Activated CD8-positive, alpha-beta memory T cell treated with anti-CD3 and anti-CD28 coated beads for 1 hour (primary cell): ENCODE data around the gene XXYLT1.
A peak's percentile ranks its signal among the peaks of the same experiment; 100 is the strongest.

Source experiments
- DNase-seq, 2 donors: peaks; one replicate each; pipeline ENCODE4 v3.0.0-alpha.2; 2020; ENCODE audit warnings: low read depth in 1 of 2; ENCODE audit errors: extremely low read depth in 1 of 2

Gene XXYLT1

DNA sequence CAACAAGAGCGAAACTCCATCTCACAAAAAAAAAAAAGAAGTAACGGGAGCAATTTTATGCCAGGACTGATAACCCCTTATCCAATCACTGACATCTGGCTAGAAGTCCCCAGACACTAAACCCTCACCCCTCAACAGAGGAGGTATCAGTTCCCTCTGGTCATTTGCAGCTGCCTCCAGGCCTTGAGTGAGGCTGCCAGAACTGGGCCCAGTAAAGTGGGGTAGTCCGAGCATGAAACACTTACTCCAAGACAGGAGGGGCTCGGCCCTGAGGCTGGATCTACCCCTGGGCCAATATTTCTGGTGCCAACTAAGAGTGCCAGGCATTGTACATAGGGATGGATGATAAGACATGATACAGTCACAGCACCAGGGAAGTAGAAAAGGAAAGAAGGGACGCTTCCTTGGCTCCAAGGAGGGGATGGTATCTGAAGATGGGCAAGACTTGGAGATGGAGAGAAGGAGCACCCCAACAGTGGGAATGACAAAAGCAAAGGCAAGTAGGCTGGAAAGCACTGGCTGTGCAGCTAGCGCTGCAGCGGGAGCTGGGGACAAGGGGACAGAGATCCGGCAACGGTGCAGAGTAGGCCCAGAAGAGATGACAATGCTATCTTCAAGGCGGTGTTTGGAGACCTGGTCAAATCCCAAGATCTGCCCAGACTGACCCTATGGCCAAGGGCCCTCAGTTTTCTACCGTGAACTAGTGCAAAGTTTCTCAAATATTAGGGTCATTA is 2.2 kb downstream of the XXYLT1 start:
- DNase-seq, result no peak

DNA sequence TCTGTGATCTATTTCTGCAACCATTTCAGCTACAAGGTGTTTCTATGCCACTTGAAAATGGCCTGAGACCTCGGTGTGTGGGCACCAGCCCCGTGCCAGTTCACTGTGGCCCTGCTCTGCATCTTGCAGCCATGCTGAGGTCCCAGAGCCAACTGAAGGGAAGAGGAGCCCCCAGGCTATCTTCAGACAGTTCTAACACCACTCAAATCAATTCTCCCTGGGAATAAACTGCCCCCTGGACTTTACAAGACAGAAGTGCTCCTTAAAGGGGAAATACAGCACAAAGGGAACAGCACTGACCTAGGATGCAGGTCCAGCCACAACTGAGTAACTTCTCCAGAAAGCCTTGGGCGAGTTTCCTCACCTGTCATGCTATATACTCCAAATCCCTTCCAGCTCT is 3.9 kb downstream of the XXYLT1 start:
- no peak for DNase-seq

- no peak for DNase-seq
Measured at GRCh38 chr3:195266428-195266827, 4.5 kb downstream of the XXYLT1 start.

GRCh38 chr3:195265363-195265976 is 5.5 kb downstream of the XXYLT1 start:
- no peak for DNase-seq

GRCh38 chr3:195263925-195264600 is 6.9 kb downstream of the XXYLT1 start:
- no peak for DNase-seq

GRCh38 chr3:195263193-195263924 is 7.6 kb downstream of the XXYLT1 start:
- no peak for DNase-seq

- DNase-seq, result no peak
Measured at GRCh38 chr3:195261925-195262324, 9.0 kb downstream of the XXYLT1 start.

DNA sequence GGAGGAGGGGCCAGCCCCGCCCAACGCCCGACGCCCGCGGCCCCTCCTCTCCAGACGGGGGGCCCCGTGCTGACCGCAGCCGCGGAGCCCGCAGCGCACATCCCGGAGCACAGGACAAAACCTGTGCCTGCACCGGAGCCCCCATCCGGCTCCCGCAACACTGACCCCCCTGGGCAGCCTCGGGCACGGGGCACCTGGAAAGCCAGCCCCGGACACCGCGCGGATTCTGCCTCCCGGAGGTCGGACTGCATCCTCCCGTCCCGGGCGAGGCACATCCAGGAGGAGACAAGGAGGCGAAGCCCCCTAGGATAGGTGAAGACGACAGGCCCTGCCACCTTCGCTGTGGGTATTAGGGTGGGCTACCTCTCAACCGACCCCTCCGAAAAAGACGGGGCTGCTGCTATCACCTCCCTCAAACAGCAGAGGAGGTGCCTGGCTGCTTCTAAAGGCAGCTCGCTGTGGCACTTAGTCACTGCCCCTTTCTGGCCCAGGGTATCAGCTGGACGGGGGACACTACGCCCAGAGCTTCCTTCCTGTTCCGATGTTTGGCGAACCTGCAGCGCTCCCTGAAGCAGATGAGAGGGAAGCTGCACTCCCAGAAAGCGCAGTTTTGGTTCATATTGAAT is 10.6 kb downstream of the XXYLT1 start:
- no peak for DNase-seq

DNA sequence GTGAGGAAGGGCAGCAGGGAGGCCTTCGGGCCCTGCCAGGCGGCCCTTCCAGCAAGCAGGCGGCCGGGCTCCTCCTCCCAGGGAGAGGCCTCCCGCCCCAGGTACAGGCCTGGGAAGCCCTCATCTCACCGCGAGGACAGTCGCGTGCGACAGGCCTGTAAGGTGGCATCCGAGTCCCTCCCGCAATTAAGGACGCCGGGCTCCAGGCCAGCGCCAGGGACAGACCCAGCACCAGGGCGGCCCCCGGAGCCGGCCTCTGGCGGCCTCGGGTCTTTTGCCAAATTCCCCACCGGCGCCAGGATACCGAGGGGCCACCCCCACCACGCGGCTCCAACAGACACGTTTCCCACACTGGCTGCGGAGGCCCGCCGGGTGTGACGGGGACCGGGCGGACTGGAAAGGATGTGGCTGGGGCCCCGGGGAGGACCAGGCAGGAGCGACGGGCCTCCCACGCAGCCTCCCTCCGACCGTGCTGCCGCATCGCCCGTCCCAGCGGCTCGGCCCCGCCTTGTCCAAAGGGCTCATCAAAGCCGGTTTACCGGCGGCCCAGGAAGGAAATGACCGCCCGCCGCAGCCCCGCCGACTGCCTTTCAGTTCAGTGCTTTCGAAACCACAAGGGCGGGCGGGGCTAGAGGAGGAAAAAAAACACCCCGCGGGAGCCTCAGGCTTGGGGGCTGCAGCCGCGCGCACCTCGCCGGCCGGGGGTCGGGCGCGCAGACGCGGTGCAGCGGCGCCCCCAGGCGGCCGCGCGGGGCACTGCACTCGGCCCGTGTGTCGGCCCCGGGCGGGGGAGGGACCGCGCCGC is 11.3 kb downstream of the XXYLT1 start:
- DNase-seq, result peak; percentile 76 to 77

GRCh38 chr3:195259154-195259474 is 11.8 kb downstream of the XXYLT1 start:
- DNase-seq, result no peak

DNA sequence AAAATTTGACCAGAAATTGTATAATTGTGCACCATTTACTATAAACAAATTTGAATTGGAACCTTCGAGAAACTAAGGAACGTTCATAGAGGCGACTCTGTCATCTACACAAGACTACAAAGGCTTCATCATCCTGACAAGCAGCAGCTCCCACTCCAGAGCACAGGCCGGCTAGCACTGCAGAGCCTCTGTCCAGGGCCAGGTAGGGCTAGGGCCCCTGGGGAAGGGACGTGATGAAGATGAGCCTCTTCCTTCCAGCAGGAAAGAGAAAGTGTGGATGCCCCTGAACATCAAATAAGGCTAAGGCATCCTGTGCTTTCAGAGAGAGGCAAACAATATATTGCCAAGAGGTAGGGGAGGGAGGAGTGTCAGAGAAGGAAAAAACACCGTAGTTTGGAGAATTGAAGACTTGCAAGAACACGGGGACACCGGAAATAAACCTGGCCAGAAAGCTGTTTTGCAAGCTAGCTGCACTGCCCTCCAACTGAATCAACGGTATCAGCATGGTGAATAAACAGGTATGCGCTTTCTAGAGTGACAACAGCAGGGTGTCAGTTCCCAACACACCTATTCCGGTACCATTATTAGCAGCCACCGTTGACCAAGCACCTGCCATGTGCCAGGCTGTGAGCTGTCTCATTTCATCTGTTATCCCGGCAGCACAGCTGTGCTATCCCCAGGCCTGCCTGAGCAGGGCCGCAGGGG is 12.4 kb downstream of the XXYLT1 start:
- DNase-seq, result no peak

DNA sequence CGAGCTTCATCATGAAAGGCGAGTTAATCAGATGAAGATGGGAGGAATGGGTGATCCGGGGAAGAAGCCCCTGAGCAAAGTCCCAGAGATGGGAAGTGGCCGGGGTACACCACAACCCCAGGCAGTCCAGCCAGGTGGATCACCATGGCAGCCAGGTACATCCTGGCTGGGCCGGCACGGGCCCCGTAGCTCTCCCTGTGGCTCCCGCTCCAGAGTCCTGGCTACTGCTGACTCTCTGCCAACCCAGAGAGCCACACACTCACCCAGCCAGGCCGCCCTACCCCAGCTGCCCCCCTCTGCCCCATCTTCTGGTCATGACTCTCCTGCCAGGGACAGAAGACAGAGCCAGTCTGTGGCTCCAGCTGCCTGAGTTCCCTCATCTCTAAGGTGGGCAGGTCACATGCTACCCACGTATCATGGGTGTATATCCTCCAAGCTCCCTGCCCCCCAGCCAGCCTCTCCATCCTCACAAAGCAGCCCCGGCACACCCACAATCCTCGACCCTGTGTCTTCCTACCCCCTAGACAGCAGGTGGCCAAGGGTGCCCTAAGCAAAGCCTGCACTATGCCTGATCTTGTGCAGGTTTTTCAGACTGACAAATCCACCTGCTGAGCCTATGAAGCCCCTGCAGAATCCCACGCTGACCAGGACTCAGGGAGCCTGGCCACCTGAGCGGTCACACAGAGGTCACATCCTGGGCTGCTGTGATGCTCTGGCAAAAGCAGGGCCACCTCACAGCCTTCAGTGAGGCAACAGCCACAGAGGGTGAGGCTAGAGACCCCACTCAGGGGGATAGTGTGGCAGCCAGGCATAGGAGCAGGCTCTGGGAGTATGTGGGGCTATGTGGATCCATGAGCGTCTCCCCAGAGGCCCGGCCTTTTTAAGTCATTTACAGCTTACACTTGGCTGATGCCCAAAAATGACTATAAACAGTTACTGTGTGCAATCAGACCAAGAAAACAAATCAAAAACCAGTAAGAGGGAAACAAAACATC is 13.2 kb downstream of the XXYLT1 start:
- DNase-seq, result no peak

- no peak for DNase-seq
Measured at GRCh38 chr3:195256639-195257453, 14.1 kb downstream of the XXYLT1 start.

DNA sequence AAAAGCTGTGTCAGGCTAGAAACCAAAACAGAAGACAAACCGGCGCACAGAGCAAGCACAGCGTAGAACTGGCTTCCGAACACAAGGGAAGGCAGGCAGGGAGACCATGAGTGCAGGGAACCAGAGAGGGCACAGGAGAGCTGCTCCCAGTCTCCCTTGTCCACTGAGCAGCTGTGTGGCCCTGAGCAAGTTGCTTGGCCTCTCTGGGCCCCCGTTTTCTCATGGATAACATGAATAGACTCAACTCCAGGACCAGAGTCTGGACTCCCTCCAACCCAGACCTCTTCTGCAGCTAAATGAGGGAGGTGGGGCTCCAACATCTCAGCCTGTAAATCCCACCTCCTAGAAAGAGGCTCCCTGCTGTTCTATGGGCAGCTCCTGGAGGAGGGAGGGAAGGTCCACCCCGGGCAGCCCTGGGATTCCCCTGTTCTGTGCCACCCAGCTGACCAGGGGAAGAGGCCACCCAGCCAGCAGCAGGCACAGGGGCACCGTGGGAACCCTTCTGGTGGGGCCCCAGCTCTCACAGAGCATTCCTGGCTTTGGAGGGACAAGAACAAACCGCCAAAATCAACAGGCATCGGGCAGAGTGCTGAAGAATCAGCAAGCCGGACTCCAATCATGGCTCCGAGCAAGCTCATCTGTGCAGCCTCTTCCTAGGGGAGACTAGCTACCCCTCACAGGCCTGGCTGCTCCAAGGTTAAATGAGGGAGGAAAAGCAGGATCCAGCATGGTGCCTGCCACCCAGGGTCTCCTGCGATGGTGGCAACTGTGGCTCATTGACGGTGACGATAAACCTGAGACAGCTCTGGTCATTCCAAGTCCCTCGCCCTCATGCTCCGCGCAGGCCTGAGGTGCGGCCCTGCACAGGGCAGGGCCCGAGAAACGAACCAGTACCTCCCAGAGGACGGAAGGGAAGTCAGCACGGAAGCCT is 15.1 kb downstream of the XXYLT1 start:
- no peak for DNase-seq

- DNase-seq, result no peak
Measured at GRCh38 chr3:195255176-195255500, 15.8 kb downstream of the XXYLT1 start.

- DNase-seq, result no peak
Measured at GRCh38 chr3:195254454-195255175, 16.3 kb downstream of the XXYLT1 start.
